Parietal lobe (tissue), 1 donor: ENCODE results near the gene PTGER2. TPM values are rescaled to one million over a fixed set of nuclear protein-coding genes. Genes with fewer than 3 reads are reported as not detected.

Experiments used
- total RNA-seq: library from RNA; depleted of rRNA; stranded (reverse); fragments of >200 nt; gene quantifications from one replicate; pipeline ENCODE4 v1.2.3, GENCODE V29; 2014

Gene PTGER2, protein sequence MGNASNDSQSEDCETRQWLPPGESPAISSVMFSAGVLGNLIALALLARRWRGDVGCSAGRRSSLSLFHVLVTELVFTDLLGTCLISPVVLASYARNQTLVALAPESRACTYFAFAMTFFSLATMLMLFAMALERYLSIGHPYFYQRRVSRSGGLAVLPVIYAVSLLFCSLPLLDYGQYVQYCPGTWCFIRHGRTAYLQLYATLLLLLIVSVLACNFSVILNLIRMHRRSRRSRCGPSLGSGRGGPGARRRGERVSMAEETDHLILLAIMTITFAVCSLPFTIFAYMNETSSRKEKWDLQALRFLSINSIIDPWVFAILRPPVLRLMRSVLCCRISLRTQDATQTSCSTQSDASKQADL
- total RNA-seq = not detected

DNA sequence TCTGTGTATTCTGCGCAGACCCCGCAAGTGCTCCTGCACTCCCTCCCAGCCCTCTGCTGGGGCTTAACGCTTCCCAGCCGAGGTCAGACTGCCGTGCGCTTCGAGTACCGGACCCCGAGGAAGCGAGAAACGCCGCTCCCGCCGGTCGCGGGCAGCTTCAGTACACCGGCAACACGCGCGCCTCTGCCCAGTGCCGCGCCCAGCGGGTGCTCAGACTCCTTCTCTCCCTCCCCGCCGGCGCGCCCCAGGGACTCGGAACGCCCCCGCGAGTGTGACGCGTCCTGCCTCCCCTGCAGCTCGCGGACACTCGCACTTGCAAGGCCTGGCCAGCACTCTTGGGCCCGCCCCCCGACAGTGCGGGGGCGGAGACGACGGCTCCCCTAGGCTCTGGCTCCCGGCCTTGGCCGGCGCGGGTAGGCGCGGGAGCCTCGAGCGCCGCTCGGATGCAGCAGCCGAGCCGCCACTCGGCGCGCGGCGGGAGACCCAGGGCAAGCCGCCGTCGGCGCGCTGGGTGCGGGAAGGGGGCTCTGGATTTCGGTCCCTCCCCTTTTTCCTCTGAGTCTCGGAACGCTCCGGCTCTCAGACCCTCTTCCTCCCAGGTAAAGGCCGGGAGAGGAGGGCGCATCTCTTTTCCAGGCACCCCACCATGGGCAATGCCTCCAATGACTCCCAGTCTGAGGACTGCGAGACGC lies at the start of gene PTGER2:
Gene PTGER2 (plus strand): TSS at position 410 of the 692 bp plus-strand sequence. CDS start 237 bp downstream, at position 647.

DNA sequence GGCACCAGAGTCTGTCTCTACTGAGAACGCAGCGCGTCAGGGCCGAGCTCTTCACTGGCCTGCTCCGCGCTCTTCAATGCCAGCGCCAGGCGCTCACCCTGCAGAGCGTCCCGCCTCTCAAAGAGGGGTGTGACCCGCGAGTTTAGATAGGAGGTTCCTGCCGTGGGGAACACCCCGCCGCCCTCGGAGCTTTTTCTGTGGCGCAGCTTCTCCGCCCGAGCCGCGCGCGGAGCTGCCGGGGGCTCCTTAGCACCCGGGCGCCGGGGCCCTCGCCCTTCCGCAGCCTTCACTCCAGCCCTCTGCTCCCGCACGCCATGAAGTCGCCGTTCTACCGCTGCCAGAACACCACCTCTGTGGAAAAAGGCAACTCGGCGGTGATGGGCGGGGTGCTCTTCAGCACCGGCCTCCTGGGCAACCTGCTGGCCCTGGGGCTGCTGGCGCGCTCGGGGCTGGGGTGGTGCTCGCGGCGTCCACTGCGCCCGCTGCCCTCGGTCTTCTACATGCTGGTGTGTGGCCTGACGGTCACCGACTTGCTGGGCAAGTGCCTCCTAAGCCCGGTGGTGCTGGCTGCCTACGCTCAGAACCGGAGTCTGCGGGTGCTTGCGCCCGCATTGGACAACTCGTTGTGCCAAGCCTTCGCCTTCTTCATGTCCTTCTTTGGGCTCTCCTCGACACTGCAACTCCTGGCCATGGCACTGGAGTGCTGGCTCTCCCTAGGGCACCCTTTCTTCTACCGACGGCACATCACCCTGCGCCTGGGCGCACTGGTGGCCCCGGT lies 46.4 kb upstream of the PTGER2 start, which contains the start of gene PTGDR:
Gene PTGDR (plus strand): TSS at position 198 of the 778 bp plus-strand sequence. CDS start 117 bp downstream, at position 315.

Other genes with a start within 250 kb of the PTGER2 start
- gene NID2, start 245.3 kb upstream of the PTGER2 start, total RNA-seq = 6.9 TPM
- not detected for gene PTGDR, start 46.6 kb upstream of the PTGER2 start, total RNA-seq
- gene TXNDC16, start 238.2 kb downstream of the PTGER2 start, total RNA-seq = 46.3 TPM
- gene GPR137C, start 238.5 kb downstream of the PTGER2 start, total RNA-seq = 33.2 TPM